Esophagus squamous epithelium (tissue), 5 donors: Measurements from ENCODE around the gene STAMBPL1. TPM values are rescaled to one million over a fixed set of nuclear protein-coding genes. Genes with fewer than 3 reads are reported as not detected.

Experiments used
- DNase-seq: peaks from one replicate; lab custom pipeline; 2025; lab: John Stamatoyannopoulos, UW
- H3K27ac ChIP-seq, 4 donors: fragments of 200-600 bp; sonication (generic); one replicate each; pipeline ENCODE4 v1.5.1; 2016 to 2019; ENCODE audit warnings: mild to moderate bottlenecking in 1 of 4
- H3K27me3 ChIP-seq, 4 donors: fragments of 200-600 bp; sonication (generic); 1 replicate in 3 of 4; 2 replicates in 1 of 4; pipeline versions ENCODE4 v1.5.1 to v1.6.0; 2017 to 2021; ENCODE audit warnings: antibody characterized with exemption in 1 of 4
- H3K36me3 ChIP-seq, 3 donors: fragments of 200-600 bp; sonication (generic); one replicate each; pipeline ENCODE4 v1.5.1; 2016 to 2019
- H3K4me1 ChIP-seq, 3 donors: fragments of 200-600 bp; sonication (generic); one replicate each; pipeline ENCODE4 v1.5.1; 2017 to 2019
- H3K4me3 ChIP-seq, 4 donors: fragments of 200-600 bp; sonication (generic); 1 replicate in 3 of 4; 2 replicates in 1 of 4; pipeline ENCODE4 v1.5.1; 2016 to 2019; ENCODE audit warnings: mild to moderate bottlenecking in 2 of 4, moderate library complexity in 1 of 4
- H3K9me3 ChIP-seq, 3 donors: fragments of 200-600 bp; sonication (generic); one replicate each; pipeline ENCODE4 v1.5.1; 2016 to 2019
- CTCF ChIP-seq, 6 experiments: fragments of 450-650 bp in 4 of 6; fragments of 200-600 bp in 2 of 6; sonication (generic) in 2 of 6; IDR thresholded peaks; one replicate each; pipeline ENCODE4 v1.5.1; 2016 to 2019; ENCODE audit warnings: antibody characterized with exemption in 6 of 6, mild to moderate bottlenecking in 4 of 6, moderate library complexity in 4 of 6
- POLR2A ChIP-seq, 4 donors: fragments of 450-650 bp; IDR thresholded peaks; one replicate each; pipeline ENCODE4 v1.6.1; 2017; ENCODE audit warnings: antibody characterized with exemption in 4 of 4, mild to moderate bottlenecking in 4 of 4, moderate library complexity in 3 of 4
- WGBS, 2 donors: methylation state at CpG; one replicate each; pipeline ENCODE4 v1.1.5; 2018; 5-methylcytosine and 5-hydroxymethylcytosine counted together
- intact Hi-C: fragments of 100-400 bp; cut with DNase I; formaldehyde crosslinking; loops from one replicate; pipeline ENCODE4 v1.15.0; 2022
- total RNA-seq, 4 donors: library from RNA; depleted of rRNA; stranded (reverse); fragments of >200 nt; gene quantifications; one replicate each; pipeline ENCODE4 v1.1.0, GENCODE V29; 2016
- donor health status: DM: yes; HTN: yes; CAD: no.

The STAMBPL1 gene
- total RNA-seq, 4 donors from 2014 or later, result 3.5 to 21.0 (median 7.6) TPM

GRCh38 chr10:88920198-88920597, 40.2 kb downstream of the STAMBPL1 start:
- TF ChIP-seq CTCF (IDR thresholded peaks at IDR 0.05), result no peak
- TF ChIP-seq POLR2A (IDR thresholded peaks at IDR 0.05), result no peak
- Histone ChIP-seq H3K4me3 (no peak overlapping the region), H3K9me3 (no peaks in the 10 kb centered on the region), H3K27ac (no peak overlapping the region), H3K36me3 (peaks cover 0 to 17% (median 0%) of the 10 kb centered on the region in 3 donors), H3K4me1 (peaks cover 0 to 13% (median 0%) of the 10 kb centered on the region in 3 donors), H3K27me3 (no peaks in the 10 kb centered on the region)
- WGBS, 2 donors, result 43% methylated on average over 2 of the region's 2 CpGs
- intact Hi-C loops, result no loop called here
- DNase-seq, result no peak

- no peak for DNase-seq
- intact Hi-C loops, result no loop called here
- 51 to 59% methylated on average over 3 of the region's 3 CpGs for WGBS, 2 donors
Measured at GRCh38 chr10:88920986-88921593, 41.0 kb downstream of the STAMBPL1 start.

GRCh38 chr10:88922041-88922440, 42.0 kb downstream of the STAMBPL1 start:
- Histone ChIP-seq H3K9me3 (no peaks in the 10 kb centered on the region), H3K4me1 (peaks cover 0 to 26% (median 5%) of the 10 kb centered on the region in 3 donors), H3K27me3 (no peaks in the 10 kb centered on the region), H3K36me3 (peaks cover 0 to 17% (median 0%) of the 10 kb centered on the region in 3 donors), H3K27ac (no peak overlapping the region), H3K4me3 (no peak overlapping the region)
- intact Hi-C loops, result no loop called here
- DNase-seq, result no peak
- TF ChIP-seq CTCF (IDR thresholded peaks at IDR 0.05), result no peak
- no peak for TF ChIP-seq POLR2A (IDR thresholded peaks at IDR 0.05)
- 79 to 85% methylated on average over 2 of the region's 2 CpGs for WGBS, 2 donors

More at GRCh38 chr10:88920986-88921593, 41.0 kb downstream of the STAMBPL1 start:
- peaks cover 0 to 18% (median 5%) of the 10 kb centered on the region in 3 donors for H3K4me1 ChIP-seq
- H3K27me3 ChIP-seq, result no peaks in the 10 kb centered on the region
- no peaks in the 10 kb centered on the region for H3K9me3 ChIP-seq
- TF ChIP-seq CTCF (IDR thresholded peaks at IDR 0.05) (no peak), POLR2A (IDR thresholded peaks at IDR 0.05) (no peak)
- H3K4me3 ChIP-seq, result no peak overlapping the region
- H3K36me3 ChIP-seq, result peaks cover 0 to 17% (median 0%) of the 10 kb centered on the region in 3 donors
- H3K27ac ChIP-seq, result peak overlapping the region in 2 of 4 donors; percentile 8 to 38

GRCh38 chr10:88923520-88923919, 43.5 kb downstream of the STAMBPL1 start:
- DNase-seq, result no peak
- TF ChIP-seq CTCF (IDR thresholded peaks at IDR 0.05) (no peak), POLR2A (IDR thresholded peaks at IDR 0.05) (no peak)
- Histone ChIP-seq H3K4me3 (no peak overlapping the region), H3K27me3 (no peaks in the 10 kb centered on the region), H3K36me3 (peaks cover 0 to 17% (median 0%) of the 10 kb centered on the region in 3 donors), H3K4me1 (peaks cover 0 to 32% (median 5%) of the 10 kb centered on the region in 3 donors), H3K27ac (no peak overlapping the region), H3K9me3 (no peaks in the 10 kb centered on the region)
- intact Hi-C loops, result no loop called here

- TF ChIP-seq POLR2A (IDR thresholded peaks at IDR 0.05), result no peak
- TF ChIP-seq CTCF (IDR thresholded peaks at IDR 0.05), result no peak
- no peaks in the 10 kb centered on the region for H3K27me3 ChIP-seq
- 58 to 65% methylated on average over 6 of the region's 6 CpGs for WGBS, 2 donors
- peaks cover 0 to 13% (median 0%) of the 10 kb centered on the region in 3 donors for H3K36me3 ChIP-seq
- H3K4me1 ChIP-seq, result peaks cover 0 to 25% (median 5%) of the 10 kb centered on the region in 3 donors
- no peak overlapping the region for H3K4me3 ChIP-seq
- no peaks in the 10 kb centered on the region for H3K9me3 ChIP-seq
- H3K27ac ChIP-seq, result peak overlapping the region in 3 of 4 donors; percentile 62 to 76 (median 63)
- no peak for DNase-seq
- intact Hi-C loops, result no loop called here
Measured at GRCh38 chr10:88926566-88927415, 46.7 kb downstream of the STAMBPL1 start.
